ES-I3 (cell line): ENCODE measurements around the gene LCOR.
"Not testable (repeated sequence)": the region's sequence is repeated elsewhere in the genome, so short reads cannot be mapped to it uniquely, and the experiment has no call there.

Experiments
- H3K36me3 ChIP-seq: 2 replicates; pipeline ENCODE4 v1.6.1; 2013; ENCODE audit warnings: mild to moderate bottlenecking, low read length, control low read depth, moderate library complexity; ENCODE audit not compliant: insufficient read depth
- H3K4me1 ChIP-seq: 2 replicates; pipeline ENCODE4 v1.6.1; 2013; ENCODE audit warnings: mild to moderate bottlenecking, control low read depth, low read length; ENCODE audit not compliant: insufficient read depth
- H3K9ac ChIP-seq: 2 replicates; pipeline ENCODE4 v1.6.1; 2013; ENCODE audit warnings: low read depth, mild to moderate bottlenecking, low read length, moderate library complexity
- H3K9me3 ChIP-seq: 2 replicates; pipeline ENCODE4 v1.6.1; 2013; ENCODE audit warnings: mild to moderate bottlenecking, low read length, moderate library complexity; ENCODE audit not compliant: control insufficient read depth, insufficient read depth

The LCOR gene

GRCh38 chr10:96830511-96831199 lies 1.4 kb upstream of the LCOR start:
- Histone ChIP-seq H3K4me1 (peaks cover 5% of the 10 kb centered on the region), H3K9me3 (no peaks in the 10 kb centered on the region), H3K36me3 (no peaks in the 10 kb centered on the region), H3K9ac (peak overlapping the region; percentile 71; the same call in 1 of the 2 replicates)

- H3K9ac ChIP-seq: peak overlapping the region; percentile 71
Observed at GRCh38 chr10:96831200-96831866, 765 bp upstream of the LCOR start.

GRCh38 chr10:96832721-96833219 lies 672 bp downstream of the LCOR start:
- Histone ChIP-seq H3K36me3 (no peaks in the 10 kb centered on the region), H3K4me1 (peaks cover 7% of the 10 kb centered on the region), H3K9me3 (no peaks in the 10 kb centered on the region), H3K9ac (peak overlapping the region; percentile 65)

More at GRCh38 chr10:96831200-96831866, 765 bp upstream of the LCOR start:
- no peaks in the 10 kb centered on the region for H3K36me3 ChIP-seq
- no peaks in the 10 kb centered on the region for H3K9me3 ChIP-seq
- H3K4me1 ChIP-seq: peaks cover 7% of the 10 kb centered on the region

- Histone ChIP-seq H3K4me1 (peaks cover 7% of the 10 kb centered on the region), H3K36me3 (no peaks in the 10 kb centered on the region), H3K9me3 (no peaks in the 10 kb centered on the region), H3K9ac (peak overlapping the region; percentile 65)
Observed at GRCh38 chr10:96833220-96834001, 1.3 kb downstream of the LCOR start.

GRCh38 chr10:96834120-96834519 lies 2.0 kb downstream of the LCOR start:
- no peaks in the 10 kb centered on the region for H3K9me3 ChIP-seq
- H3K36me3 ChIP-seq: no peaks in the 10 kb centered on the region
- peaks cover 7% of the 10 kb centered on the region for H3K4me1 ChIP-seq
- H3K9ac ChIP-seq: peak overlapping the region; percentile 65

GRCh38 chr10:96835899-96836298 lies 3.8 kb downstream of the LCOR start:
- H3K4me1 ChIP-seq: peaks cover 11% of the 10 kb centered on the region
- no peak overlapping the region for H3K9ac ChIP-seq
- H3K9me3 ChIP-seq: no peaks in the 10 kb centered on the region
- no peaks in the 10 kb centered on the region for H3K36me3 ChIP-seq

GRCh38 chr10:96838529-96838928 lies 6.4 kb downstream of the LCOR start:
- peaks cover 19% of the 10 kb centered on the region; the same call in 1 of the 2 replicates for H3K4me1 ChIP-seq
- H3K9me3 ChIP-seq: no peaks in the 10 kb centered on the region
- no peaks in the 10 kb centered on the region for H3K36me3 ChIP-seq
- H3K9ac ChIP-seq: no peak overlapping the region

- Histone ChIP-seq H3K9ac (no peak overlapping the region), H3K36me3 (no peaks in the 10 kb centered on the region), H3K4me1 (peaks cover 24% of the 10 kb centered on the region), H3K9me3 (no peaks in the 10 kb centered on the region)
Observed at GRCh38 chr10:96840841-96841518, 8.9 kb downstream of the LCOR start.

GRCh38 chr10:96842896-96843723 lies 11.0 kb downstream of the LCOR start:
- Histone ChIP-seq H3K36me3 (no peaks in the 10 kb centered on the region), H3K9ac (no peak overlapping the region), H3K9me3 (no peaks in the 10 kb centered on the region), H3K4me1 (peaks cover 24% of the 10 kb centered on the region)

GRCh38 chr10:96843823-96844222 lies 11.7 kb downstream of the LCOR start:
- Histone ChIP-seq H3K9me3 (no peaks in the 10 kb centered on the region), H3K4me1 (peaks cover 24% of the 10 kb centered on the region), H3K36me3 (no peaks in the 10 kb centered on the region), H3K9ac (no peak overlapping the region)

- H3K9me3 ChIP-seq: no peaks in the 10 kb centered on the region
- peaks cover 26% of the 10 kb centered on the region for H3K4me1 ChIP-seq
- no peaks in the 10 kb centered on the region for H3K36me3 ChIP-seq
- H3K9ac ChIP-seq: no peak overlapping the region
Observed at GRCh38 chr10:96846395-96846794, 14.3 kb downstream of the LCOR start.

- no peak overlapping the region for H3K9ac ChIP-seq
- H3K4me1 ChIP-seq: peaks cover 26% of the 10 kb centered on the region
- H3K9me3 ChIP-seq: no peaks in the 10 kb centered on the region
- H3K36me3 ChIP-seq: no peaks in the 10 kb centered on the region
Observed at GRCh38 chr10:96846926-96847325, 14.8 kb downstream of the LCOR start.

- peaks cover 26% of the 10 kb centered on the region for H3K4me1 ChIP-seq
- not testable (repeated sequence) for H3K9ac ChIP-seq, H3K36me3 ChIP-seq, H3K9me3 ChIP-seq
Observed at GRCh38 chr10:96847356-96847755, 15.3 kb downstream of the LCOR start.
